Limb (tissue), 2 donors: ENCODE results near the gene KAZN.

ENCODE experiments used
- DNase-seq, 2 donors: peaks; one replicate each; pipeline ENCODE4 v3.0.0-alpha.2; 2016; ENCODE audit errors: extremely low spot score in 2 of 2

The KAZN gene

DNA sequence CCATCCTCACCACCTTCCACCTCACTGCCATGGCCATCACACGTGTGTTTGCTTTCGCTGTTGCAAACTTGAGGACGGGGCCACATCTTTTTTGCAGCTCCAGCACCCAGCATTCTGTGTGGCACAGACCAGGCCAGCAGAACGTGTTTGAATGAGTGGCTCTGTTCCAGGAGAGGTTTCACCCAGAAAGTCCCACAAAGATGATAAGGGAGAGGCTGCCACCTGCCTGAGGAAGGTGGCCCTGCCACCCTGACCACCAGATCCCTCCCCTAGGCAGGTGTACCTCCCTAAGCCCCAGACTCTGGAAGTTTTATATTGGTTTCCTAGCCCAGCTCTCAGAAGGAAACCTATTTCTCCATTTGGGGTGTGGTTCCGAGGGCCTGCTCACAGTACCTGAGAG is 252.1 kb downstream of the KAZN start:
- no peak for DNase-seq

DNA sequence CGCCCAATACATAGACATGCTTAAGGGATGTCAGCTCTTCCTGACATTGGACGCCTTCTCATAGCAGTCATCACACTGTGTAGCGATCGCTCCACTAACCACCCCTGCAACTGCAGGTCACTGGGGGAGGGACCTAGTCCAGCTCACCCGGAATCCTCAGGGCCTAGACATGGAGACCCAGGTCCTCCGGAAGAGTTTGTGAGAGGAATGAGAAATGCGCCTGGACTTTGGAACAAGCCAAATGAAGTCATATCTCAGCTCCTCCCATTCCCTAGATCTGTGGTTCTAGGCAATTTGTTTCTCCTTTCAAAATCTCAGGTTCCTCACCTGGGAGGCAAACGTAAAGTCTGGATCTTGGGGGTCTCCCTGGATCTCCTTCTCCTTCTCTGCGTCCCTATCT is 253.3 kb downstream of the KAZN start:
- no peak for DNase-seq

DNA sequence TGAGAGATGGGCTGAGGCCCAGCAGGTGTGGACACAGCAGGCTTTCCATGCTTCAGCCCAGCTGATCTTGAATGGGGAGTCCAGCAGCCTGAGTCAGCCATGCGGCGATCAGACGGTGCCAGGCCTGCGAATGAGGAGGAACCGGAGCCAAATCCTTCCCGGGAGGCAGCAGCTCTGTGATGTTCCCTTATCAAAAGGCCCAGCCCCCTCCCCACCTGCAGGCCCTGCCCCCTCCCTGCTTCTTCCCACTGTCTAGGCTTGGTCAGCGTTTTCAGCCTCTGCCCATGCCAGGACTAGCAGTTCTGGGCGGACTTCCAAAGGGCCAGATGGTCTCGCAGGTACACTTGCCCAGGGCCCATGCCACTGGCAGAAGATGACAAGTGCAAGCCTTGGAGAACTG is 253.8 kb downstream of the KAZN start:
- DNase-seq: no peak

DNA sequence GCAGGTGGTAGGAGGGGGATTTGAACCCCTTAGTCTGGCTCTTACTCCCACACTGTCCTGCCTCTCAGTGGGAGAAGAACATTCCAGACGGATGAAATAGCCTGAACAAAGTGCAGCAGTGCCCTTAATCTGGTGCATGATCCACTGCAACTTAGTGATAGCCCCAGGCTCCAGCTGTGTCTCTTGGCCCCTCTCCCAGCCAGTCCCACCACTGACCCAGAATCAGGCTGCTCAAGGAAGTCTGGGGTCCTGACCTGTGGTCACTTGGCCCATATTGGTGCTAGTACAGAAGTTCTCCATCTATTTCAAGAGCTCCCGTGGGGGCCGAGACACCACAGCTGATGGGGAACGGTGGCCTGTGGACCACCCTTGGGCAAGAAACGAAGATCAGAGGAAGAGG is 255.0 kb downstream of the KAZN start:
- no peak for DNase-seq

DNA sequence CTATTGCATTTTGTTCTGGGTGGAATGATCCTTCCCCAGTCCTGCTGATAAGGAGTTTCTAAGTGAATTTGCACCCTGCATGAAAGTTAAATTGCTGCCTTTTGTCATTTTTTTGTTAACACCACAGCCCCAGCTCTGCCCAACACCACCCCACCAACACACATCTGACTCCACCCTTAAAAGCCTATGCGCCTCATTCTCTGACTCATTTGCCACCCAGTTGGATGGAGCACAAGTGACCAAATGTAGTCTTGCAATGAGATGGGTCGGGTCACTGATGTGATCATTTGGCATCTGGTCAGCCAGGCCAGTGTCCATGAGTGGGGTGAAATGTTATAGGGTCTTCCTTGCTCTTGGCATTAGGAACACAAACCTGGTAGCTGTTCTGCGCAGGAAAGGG is 256.8 kb downstream of the KAZN start:
- no peak for DNase-seq

DNA sequence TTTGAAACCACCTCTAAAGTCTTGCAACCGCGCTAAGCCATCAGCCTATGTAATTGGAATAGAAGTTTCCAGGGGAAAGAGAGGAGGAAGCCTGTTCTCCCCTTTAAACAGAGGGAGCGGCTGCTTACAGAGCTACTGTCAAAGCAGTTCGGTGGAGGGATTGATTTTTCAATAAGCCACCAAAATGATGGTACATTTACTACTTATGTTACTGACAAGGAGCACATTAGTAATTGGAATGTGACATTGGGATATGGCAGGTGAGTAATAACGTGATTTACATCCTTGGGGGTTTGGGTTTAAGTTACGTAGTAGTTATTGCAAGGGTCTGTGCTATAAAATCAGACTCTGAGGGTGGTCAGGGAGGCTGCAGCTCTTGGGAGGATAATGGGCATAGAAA is 257.3 kb downstream of the KAZN start:
- DNase-seq: no peak

DNA sequence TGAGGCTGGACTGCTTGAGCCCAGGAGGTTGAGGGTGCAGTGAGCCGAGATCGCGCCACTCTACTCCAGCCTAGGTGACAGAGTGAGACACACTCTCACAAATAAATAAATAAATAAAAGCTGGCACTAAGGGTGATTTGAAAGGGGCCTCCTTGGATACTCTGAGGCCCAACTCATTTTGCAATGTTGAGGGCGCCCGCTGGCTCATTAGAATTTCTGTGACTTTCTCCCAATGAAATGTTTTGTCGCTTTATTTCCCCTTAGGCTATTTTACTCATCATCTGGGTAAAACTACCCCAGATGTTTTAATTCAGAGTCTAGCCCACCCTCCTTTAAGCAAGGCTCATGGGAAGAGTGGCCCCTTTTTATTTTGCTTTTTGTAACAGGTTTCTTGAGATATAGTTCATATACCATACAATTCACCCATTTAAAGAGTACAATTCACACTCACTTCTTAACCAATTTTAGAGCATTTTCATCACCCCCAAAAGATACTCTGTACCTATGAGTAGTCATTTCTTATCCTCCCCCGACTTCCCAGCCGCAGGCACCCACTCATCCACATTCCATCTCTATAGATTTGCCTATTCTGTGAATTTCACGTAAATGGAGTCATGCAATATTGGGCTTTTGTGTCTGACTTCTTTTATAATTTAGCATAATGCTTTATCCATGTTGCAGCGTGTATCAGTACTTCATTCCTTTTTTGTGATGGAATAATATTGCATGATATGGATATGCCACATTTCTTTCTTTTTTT is 259.1 kb downstream of the KAZN start:
- no peak for DNase-seq

DNA sequence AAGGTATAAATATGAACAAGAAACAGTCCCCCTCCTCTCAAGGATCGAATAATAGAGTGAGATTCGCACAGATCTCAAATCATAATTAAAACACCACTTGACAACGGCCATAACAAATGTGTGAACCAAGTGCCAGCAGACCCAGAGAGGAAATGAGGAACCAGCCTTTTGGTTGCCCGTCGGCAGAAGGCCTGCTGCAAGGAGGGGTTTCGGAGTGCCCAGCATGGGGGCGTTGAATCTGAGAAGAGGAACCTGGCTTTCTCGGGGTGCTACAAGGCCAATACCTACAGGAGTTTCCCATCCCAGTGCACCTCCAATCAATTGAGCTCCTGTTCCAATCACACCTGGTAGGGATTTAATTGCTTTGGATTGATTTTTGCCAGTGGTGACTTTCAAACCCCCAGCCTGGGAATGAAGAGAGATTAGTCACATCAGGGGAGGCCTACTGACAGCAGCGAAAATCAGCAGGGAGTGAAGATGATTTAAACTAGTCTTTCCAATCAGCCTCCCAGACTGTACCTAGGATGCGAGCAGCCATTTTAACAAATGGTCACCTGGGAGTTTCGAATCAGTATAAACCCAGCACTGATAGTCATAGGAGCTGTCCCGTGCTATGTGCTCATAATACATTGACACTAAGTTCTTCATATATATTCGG is 263.8 kb downstream of the KAZN start:
- DNase-seq: no peak

DNA sequence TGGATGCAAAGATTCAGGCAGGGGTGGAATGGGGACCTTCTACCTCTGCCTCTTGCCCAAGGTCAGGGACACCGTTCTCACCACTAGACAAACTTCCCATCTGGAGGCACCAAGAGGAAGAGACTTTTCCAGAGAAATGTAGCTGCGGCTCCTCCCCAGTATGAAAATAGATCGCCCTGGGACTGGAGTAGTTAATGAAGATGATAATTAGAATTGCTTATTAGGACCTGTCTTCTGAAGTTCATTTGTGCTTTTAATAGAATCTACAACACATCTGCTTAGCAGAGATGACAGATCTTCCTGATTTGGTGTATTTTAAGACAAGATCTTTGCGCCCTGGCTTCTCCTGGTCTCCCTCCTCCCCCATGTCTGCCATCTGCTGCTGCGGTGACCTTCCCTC is 266.6 kb downstream of the KAZN start:
- DNase-seq: no peak

DNA sequence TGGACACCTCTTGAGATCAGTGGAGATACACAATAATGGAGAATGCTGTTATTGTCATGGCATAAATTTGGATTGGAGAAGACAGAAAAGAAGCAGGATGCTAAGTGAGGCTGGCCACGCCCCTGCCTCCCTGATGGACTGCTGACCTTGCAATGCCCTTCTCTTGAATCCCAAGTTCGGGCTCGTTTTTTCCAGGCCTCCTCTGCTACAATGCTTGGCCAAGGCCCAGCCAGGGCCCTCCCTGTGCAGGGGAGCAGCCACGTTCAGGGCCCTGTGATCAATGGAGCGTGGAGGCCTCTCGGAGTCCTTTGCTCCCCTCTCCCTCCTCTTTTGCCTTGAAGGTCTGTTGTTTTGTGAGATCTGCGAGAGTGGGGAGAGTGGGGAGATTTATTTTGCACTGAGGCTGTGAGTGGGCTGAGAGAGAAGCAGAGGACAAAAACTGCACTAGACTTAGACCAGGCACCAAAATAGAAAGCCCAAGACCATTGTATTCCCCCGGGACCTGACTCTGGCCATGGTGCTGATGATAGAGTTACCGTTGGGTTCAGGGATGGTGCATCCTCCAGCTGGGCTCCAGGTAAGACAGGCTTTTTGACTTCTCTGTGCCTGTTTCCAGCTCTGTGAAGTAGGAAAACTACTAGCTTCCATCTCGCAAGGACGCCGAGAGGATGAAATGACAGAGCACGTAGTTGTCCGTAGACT is 268.6 kb downstream of the KAZN start:
- DNase-seq: no peak

DNA sequence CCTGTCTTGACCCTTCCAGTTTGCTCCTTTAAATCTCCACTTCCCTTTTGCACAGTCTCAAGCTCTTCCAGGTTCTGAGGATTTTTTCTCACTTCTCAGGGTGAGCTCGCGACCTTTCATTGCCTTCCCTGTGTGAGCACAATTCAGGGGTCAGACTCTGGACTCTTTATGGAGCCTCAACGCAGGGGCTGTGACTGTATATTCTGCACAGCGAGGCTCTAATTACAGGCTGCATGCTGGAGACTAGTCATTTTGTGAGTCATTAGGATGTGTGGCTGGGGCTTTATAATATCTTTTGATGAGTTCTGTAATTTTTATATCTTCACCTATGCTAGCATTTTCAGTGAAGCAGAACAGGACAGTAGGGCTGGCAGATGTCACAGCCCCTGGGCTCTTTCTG is 270.7 kb downstream of the KAZN start:
- no peak for DNase-seq

DNA sequence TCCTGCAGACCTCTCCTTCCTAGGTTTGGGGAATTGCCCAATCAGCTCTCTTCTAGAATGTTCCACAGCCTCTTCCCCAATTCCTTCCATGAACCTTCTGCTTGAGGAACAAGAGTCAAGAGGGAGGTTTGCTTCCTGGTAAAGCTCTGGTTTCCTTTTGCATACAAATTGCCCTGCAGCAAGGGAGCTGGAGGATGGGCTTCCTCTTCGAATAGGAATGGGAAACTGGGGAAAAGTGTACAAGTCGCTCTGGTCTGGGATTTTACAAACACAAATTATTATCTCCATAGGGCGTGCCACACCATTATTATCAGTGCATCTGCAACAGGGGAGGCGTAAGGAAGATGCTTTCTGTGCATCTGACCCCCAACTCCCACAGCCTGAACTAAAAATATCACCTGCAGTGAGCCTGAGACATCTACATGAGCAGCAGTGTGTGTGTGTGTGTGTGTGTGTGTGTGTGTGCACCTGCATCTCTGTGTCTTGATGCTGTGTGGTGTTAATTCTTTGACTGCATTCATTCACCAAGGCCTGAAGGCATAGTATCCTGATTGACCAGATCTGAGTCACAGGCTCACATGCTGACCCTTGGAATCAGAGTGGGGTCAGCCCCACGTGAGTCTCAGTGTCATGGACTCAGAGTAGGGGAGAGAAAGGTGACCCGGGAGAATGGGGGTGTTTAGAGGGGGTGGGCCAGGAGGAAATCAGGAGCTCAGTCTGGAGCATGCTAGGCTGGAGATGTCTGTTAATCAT is 272.9 kb downstream of the KAZN start:
- no peak for DNase-seq

DNA sequence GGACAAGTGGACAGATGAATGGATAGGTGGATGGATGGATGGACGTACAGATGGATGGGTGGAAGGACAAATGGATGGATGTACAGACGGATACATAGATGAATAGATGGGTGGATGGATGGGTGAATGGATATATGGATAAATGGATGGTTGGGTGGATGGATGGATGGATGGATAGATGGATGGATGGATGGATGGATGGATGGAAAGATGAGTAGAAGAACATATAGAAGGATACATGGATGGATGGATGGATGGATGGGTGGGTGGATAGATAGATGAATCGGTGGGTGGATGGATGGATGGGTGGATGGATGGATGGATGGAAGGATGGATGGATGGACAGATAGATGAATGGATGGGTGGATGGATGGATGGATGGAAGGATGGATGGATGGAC is 274.3 kb downstream of the KAZN start:
- no peak for DNase-seq

DNA sequence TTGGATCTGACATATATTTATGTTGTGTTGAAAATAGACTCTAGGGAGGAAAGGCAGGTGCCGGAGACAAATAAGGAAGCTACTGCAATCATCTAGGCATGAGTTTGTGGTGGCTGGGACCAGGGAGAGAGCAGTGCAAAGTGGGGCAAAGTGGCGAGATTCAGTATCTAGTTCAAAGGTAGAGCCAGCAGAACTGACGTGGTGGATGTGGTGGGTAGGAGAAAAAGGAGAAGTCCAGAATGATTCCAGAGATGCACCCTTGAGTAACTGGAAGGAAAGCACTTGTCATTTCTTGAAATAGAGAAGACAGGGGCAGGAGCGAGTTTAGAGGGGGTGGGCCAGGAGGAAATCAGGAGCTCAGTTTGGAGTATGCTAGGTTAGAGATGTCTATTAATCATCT is 275.2 kb downstream of the KAZN start:
- no peak for DNase-seq

DNA sequence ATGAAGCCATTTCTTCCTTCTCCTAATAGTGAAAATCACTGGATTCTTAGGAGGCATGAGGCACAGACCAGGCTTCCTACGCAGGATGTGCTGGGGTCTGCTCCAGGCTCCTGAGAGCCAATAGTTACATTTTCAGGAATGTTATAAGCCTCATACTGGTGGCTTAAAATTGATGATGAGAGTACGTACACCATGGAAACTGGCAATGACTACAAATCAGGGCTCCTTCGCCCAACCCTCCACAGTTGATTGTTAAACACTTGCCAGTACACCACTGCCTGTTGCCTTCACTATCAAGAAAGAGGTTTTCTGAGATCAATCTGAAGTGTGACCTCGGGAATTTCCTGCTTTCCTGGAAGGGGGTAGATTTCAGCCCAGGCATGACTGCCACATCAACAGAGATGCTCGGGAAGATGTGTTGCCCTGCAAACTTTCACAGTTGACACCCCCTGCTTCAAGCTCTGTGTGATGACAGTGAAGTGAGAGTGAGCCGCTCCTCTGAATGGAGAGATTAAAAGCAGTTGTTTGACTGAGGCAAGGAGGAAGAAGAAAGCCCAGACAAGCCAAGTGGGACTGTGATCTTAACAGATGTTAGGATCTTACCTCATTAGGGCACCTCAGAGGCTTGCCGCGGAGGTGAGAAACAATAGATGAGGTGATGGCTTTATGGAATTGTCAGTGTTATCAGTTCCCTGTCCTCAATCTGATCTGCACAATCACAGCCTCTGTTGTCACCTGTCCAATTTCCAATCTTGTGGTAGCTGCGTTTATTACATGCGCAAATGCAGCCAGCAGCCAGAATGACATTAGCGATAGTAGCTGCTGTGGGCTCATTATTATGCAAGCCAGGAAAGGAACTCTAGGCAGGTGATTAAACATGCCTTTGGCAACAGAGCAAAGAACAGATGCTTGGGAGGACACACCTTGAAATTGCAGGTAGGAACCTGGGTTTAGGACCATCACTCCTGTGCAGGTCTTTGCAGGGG is 277.3 kb downstream of the KAZN start:
- DNase-seq: no peak

DNA sequence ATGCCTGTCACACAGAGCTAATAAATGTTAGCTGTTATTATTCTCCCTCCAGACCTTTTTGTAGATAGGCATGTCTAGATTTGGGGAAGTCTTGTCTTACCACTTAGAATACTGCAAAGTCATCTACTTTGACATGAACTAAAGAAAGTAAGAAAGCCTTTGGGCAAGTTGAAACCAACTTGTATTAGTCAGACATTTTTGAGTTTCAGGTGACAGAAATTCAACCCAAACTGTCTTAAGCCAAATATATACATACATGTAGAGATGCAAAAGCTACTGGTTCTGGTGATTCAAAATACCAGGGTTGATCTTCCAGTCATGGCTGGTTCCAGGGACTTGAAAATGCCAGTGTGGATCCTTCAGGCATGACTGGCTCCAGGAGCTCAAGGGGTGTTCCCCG is 278.3 kb downstream of the KAZN start:
- no peak for DNase-seq

DNA sequence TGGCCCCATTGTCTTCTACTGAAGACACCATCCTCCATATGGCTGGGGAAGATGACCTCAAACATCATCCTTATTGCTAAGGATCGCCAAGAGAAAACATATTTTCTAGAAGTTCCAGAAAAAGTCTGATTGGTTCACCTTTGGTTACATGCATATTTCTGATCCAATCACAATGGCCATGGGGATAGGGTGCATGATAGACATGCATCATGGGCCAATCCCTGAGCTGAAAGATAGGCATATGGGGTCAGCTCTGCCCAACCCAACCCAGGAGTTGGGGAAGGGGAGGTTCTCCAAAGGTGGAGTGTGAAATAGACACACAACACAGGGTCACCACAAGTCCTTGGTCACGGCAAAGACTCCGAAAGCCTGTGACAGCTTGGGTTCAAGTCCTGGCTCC is 278.7 kb downstream of the KAZN start:
- DNase-seq: no peak

DNA sequence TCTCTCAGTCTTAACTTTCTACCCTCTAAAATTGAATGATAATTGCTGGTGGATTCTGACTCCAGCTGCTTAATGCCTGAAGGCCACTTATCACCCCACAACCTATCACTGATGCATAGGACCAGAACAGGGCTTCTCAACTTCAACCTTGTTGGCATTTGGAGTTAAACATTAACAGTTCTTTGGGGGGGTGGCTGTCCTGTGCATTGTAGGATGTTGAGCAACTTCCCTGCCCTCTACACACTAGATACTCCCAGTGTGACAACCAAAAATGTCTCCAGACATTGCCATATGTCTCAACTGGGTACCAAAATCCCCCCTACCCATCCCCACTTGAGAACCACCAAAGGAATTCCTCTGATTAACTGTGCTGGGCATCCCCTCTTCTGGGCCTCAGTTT is 279.6 kb downstream of the KAZN start:
- DNase-seq: no peak

DNA sequence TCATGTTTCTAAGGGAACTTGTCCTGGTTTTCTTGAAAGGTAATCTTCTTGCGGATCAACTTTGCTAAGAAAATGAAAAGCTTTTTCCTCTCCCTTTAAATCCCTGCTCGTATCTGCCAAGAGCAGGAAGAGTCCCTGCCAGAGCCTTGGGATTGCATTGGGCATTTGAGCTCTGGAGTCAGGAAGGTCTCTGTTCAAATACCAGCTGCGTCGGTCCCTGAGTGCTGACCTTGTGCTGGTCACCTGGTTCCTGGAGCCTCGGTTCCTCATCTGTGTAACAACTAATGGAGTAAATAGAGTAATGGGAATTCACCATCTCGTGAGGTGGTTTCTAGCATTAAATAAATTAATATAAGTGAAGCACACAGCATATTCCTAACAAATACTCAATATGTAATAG is 280.5 kb downstream of the KAZN start:
- DNase-seq: no peak

DNA sequence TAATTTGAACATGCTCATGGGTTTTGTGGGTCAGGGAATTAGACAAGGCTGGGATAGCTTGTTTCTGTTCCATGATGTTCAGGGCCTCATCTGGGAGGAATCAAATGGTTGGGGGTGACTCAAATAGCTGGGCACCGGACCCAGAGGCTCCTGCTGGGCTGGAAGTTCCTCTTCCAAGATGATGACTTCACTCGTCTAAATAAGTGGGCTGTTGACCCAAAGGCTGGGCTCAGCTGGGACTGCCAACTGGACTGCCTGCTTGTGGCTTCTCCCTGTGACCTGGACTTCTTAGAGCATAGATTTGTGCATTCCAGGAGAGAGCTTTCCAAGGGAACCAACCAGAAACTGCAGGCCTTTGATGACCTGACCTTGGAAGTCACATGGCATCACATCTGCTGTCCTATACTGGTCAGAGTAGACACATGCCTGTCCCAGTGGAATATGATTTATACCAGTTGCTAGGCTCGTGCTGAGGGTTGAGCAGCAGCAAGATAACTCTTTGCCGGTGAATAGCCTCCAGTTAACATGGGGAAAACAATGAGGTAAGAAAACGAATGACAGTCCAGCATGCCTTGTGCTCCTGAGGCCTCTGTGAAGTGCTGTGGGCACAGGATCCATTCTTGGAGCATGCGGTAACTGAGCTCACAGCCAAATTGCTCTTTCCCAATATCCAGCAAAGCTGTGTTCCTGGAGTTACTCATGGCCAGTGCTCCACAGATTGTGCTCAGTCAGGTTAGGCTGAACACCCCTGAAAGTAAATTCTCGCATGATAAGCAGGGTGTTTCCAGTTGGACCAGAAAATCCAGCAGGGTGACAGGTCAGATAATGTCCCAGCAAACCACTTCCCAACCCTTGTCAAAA is 282.2 kb downstream of the KAZN start:
- DNase-seq: no peak
